Ishikawa (cell line): Measurements from ENCODE around the gene VAMP7.

Experiments
- CEBPB ChIP-seq: IDR thresholded peaks from 2 replicates; pipeline ENCODE4 v1.6.1; 2012
- CREB1 ChIP-seq: IDR thresholded peaks from 2 replicates; pipeline ENCODE4 v1.6.1; 2012; ENCODE audit warnings: low read depth
- EGR1 ChIP-seq: IDR thresholded peaks from 2 replicates; pipeline ENCODE4 v1.6.1; 2012
- EP300 ChIP-seq: IDR thresholded peaks from 2 replicates; pipeline ENCODE4 v1.6.1; 2012; ENCODE audit warnings: borderline replicate concordance
- FOXM1 ChIP-seq: IDR thresholded peaks from 2 replicates; pipeline ENCODE4 v1.6.1; 2012; ENCODE audit warnings: low read depth, borderline replicate concordance
- NFIC ChIP-seq: IDR thresholded peaks from 2 replicates; pipeline ENCODE4 v1.6.1; 2012
- RAD21 ChIP-seq: IDR thresholded peaks from 2 replicates; pipeline ENCODE4 v1.6.1; 2012; ENCODE audit warnings: low read depth
- REST ChIP-seq: IDR thresholded peaks from 2 replicates; pipeline ENCODE4 v1.6.1; 2012; ENCODE audit warnings: low read depth, mild to moderate bottlenecking
- TAF1 ChIP-seq: IDR thresholded peaks from 2 replicates; pipeline ENCODE4 v1.6.1; 2012; ENCODE audit warnings: low read depth, mild to moderate bottlenecking
- TCF12 ChIP-seq: IDR thresholded peaks from 2 replicates; pipeline ENCODE4 v1.6.1; 2012; ENCODE audit warnings: low read depth
- TEAD4 ChIP-seq: IDR thresholded peaks from 2 replicates; pipeline ENCODE4 v1.6.1; 2012
- USF1 ChIP-seq: IDR thresholded peaks from 2 replicates; pipeline ENCODE4 v1.6.1; 2012
- YY1 ChIP-seq: IDR thresholded peaks from 2 replicates; pipeline ENCODE4 v1.6.1; 2012; ENCODE audit warnings: low read depth
- ZBTB7A ChIP-seq: IDR thresholded peaks from 2 replicates; pipeline ENCODE4 v1.6.1; 2012; ENCODE audit warnings: low read depth
- TF ChIP-seq, protein P1 (sequence below): IDR thresholded peaks from 2 replicates; pipeline ENCODE4 v1.6.1; 2012

The VAMP7 gene

DNA sequence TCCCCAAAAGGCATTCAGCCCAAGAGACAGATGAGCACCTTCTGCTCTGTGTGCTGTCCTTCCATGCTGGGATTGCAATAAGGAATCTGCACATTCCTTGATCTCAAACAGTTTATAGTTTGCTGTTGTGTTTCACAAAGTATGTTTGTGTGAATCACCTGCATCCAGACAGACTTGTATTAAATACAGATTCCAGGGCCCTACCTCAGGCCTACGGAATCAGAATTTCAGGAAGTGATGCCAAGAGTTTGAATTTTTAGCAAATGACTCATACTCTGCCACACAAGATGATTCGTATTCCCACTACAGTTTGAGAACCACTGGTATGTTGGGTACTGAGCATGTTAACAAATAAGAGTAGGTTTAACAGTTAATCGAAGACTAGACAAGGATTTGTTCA lies 7.0 kb downstream of the VAMP7 start:
- TF ChIP-seq NFIC, result peak; percentile 83
- TF ChIP-seq TEAD4, result peak; percentile 52; the same call in 1 of the 2 replicates
- TF ChIP-seq EP300, result no peak

DNA sequence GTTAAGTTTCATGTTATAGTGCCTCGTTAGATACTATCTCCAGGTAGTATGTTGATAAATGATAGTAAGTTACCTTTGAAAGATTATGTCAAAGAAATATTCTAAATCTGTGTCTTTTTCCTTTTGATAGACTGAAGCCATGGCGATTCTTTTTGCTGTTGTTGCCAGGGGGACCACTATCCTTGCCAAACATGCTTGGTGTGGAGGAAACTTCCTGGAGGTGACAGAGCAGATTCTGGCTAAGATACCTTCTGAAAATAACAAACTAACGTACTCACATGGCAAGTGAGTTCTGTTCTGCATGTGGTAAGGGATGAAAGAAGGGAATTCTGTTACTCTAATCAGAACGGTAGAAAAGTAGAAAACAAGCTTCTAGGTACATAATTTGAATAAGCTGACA lies 8.2 kb downstream of the VAMP7 start:
- no peak for TF ChIP-seq RAD21
- no peak for TF ChIP-seq TEAD4
- no peak for TF ChIP-seq REST

DNA sequence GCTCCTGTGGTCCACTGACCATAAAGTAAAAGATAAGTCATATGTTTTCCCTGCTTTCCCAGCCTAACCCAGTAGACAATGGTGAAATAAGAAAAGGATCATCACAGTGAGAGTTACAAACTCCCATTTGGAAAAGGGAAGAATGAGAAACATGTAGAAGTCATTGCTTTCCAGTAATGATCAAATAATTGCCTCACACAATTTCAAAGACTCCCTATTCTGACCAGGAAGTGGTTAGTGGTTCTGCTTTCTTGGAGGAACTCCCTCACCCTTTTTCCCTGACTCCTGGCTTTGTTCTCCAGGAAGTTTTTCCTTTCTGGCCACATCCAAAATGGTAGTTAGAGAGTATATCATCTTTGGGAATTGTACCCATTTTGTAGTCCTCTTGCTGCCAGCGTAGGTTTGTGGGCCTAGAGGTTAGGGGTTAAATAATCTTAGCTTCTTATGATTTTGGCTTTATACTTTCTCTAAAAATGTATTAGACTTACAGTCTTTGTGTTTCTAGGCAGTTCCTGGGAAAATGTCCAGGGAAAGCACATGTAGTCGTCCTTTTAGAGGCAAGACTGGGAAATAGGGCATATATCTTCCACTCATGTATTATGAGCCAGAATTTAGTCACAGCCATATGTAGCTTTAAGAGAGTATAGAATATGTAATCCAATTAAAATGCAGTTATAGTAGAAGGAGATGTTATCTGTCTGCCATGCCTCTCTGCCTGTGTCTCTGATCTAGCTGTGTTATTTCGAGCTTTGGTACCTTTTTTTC lies 10.5 kb downstream of the VAMP7 start:
- TF ChIP-seq CEBPB (no peak), USF1 (no peak), FOXM1 (no peak), TAF1 (no peak), YY1 (no peak), RAD21 (no peak), REST (no peak), NFIC (no peak)

DNA sequence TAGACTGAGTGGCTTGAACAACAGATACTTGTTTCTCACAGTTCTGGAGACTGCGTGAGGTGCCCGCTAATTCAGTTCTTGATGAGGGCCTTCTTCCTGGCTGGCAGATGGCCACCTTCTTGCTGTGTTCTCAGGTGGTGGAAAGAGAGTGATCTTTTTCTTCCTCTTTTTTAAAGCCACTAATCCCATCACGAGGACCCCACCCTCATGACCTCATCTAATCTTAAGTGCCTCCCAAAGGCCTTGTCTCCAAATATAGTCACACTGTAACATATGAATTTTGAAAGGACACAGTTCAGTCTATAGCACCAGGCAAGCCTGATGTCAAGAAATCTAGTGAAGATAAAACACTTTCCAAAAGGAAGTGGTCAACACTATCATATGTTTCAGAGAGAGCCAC lies 12.4 kb downstream of the VAMP7 start:
- TF ChIP-seq TCF12, result no peak
- TF ChIP-seq EGR1, result no peak
- no peak for TF ChIP-seq CEBPB
- TF ChIP-seq FOXM1, result no peak
- no peak for TF ChIP-seq YY1
- TF ChIP-seq NFIC, result no peak
- no peak for TF ChIP-seq REST
- TF ChIP-seq, protein P1, sequence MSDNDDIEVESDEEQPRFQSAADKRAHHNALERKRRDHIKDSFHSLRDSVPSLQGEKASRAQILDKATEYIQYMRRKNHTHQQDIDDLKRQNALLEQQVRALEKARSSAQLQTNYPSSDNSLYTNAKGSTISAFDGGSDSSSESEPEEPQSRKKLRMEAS, result no peak
- no peak for TF ChIP-seq RAD21
- TF ChIP-seq ZBTB7A, result no peak
- no peak for TF ChIP-seq USF1
- no peak for TF ChIP-seq EP300
- no peak for TF ChIP-seq TEAD4
- no peak for TF ChIP-seq TAF1
- TF ChIP-seq CREB1, result no peak

DNA sequence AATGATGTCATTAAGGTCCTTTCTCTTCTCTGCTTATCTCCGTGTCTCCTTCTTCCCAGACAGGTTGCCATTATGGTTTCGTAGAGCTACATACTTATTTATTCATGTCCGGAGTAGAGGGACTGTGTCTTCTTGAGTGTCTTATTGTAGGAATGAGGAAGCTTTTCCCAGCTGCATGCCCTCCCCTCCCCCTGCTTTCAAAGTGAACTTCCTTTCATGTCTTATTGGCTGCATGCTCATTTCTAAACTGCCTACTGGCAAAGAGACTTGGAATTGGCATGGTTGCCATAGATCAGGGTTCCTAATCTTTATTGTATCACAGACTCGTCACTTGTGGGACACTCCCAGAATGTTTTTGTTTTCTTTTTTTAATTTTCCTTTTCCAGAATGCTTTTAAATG lies 15.4 kb downstream of the VAMP7 start:
- TF ChIP-seq NFIC (no peak), CEBPB (no peak), EGR1 (no peak), USF1 (no peak), TAF1 (no peak), RAD21 (no peak), TCF12 (no peak), EP300 (no peak), YY1 (no peak), FOXM1 (no peak), TEAD4 (no peak)
- TF ChIP-seq, protein P1, result no peak
